NK-92 treated with Interleukin-12 subunit alpha and Interleukin-12 subunit beta, amount 100 ng/mL, for 24 hours (cell line): ENCODE results near the gene PPP5C.

ENCODE experiments used
- DNase-seq: peaks from one replicate; lab custom pipeline; 2025; lab: John Stamatoyannopoulos, UW

The PPP5C gene

GRCh38 chr19:46337487-46337886 lies 9.4 kb upstream of the PPP5C start:
- no peak for DNase-seq

- DNase-seq, result no peak
Measured at GRCh38 chr19:46339446-46339845, 7.4 kb upstream of the PPP5C start.

- DNase-seq, result no peak
Measured at GRCh38 chr19:46340051-46340659, 6.7 kb upstream of the PPP5C start.

GRCh38 chr19:46341937-46342336 lies 5.0 kb upstream of the PPP5C start:
- DNase-seq, result no peak

- DNase-seq, result no peak
Measured at GRCh38 chr19:46344363-46344762, 2.5 kb upstream of the PPP5C start.

- no peak for DNase-seq
Measured at GRCh38 chr19:46345157-46345556, 1.7 kb upstream of the PPP5C start.

GRCh38 chr19:46347572-46347883 lies 641 bp downstream of the PPP5C start:
- DNase-seq, result no peak

- no peak for DNase-seq
Measured at GRCh38 chr19:46347985-46348384, 1.1 kb downstream of the PPP5C start.

GRCh38 chr19:46349311-46349993 lies 2.6 kb downstream of the PPP5C start:
- no peak for DNase-seq

GRCh38 chr19:46350029-46350757 lies 3.3 kb downstream of the PPP5C start:
- DNase-seq, result no peak

GRCh38 chr19:46350758-46351159 lies 3.9 kb downstream of the PPP5C start:
- DNase-seq, result peak; percentile 13

- no peak for DNase-seq
Measured at GRCh38 chr19:46351241-46352041, 4.6 kb downstream of the PPP5C start.

- no peak for DNase-seq
Measured at GRCh38 chr19:46353730-46354528, 7.0 kb downstream of the PPP5C start.

- DNase-seq, result no peak
Measured at GRCh38 chr19:46355234-46356148, 8.6 kb downstream of the PPP5C start.

GRCh38 chr19:46356149-46357055 lies 9.5 kb downstream of the PPP5C start:
- no peak for DNase-seq

GRCh38 chr19:46357846-46358583 lies 11.1 kb downstream of the PPP5C start:
- DNase-seq, result no peak

GRCh38 chr19:46361915-46362314 lies 15.0 kb downstream of the PPP5C start:
- DNase-seq, result no peak

GRCh38 chr19:46364359-46364758 lies 17.5 kb downstream of the PPP5C start:
- DNase-seq, result no peak

- no peak for DNase-seq
Measured at GRCh38 chr19:46365561-46365960, 18.7 kb downstream of the PPP5C start.
